ENCODE measurements around the gene AP1B1.
"Not testable (repeated sequence)": the region's sequence is repeated elsewhere in the genome, so short reads cannot be mapped to it uniquely, and the experiment has no call there.

DNA sequence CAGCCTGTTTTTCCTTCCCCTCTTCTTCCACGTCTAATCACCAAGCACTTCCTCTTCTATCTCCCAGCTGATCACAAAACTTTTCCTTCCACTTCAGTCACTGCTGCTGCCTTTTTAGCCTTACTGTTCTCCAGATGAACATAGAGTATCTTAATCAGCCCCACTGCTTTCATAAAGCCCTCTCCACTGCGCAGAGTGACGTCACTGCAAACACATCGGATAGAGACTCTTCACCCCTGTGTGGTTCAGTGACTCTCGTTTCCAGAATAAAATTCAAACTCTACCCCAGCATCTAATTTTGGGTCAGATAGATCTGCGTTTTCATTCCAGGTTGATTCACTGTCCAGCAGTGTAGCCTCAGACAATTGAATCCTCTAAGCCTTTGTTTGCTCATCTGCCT is 13.2 kb upstream of the AP1B1 start:
- TF ChIP-seq, protein P1, sequence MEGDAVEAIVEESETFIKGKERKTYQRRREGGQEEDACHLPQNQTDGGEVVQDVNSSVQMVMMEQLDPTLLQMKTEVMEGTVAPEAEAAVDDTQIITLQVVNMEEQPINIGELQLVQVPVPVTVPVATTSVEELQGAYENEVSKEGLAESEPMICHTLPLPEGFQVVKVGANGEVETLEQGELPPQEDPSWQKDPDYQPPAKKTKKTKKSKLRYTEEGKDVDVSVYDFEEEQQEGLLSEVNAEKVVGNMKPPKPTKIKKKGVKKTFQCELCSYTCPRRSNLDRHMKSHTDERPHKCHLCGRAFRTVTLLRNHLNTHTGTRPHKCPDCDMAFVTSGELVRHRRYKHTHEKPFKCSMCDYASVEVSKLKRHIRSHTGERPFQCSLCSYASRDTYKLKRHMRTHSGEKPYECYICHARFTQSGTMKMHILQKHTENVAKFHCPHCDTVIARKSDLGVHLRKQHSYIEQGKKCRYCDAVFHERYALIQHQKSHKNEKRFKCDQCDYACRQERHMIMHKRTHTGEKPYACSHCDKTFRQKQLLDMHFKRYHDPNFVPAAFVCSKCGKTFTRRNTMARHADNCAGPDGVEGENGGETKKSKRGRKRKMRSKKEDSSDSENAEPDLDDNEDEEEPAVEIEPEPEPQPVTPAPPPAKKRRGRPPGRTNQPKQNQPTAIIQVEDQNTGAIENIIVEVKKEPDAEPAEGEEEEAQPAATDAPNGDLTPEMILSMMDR (optimal IDR thresholded peaks at IDR 0.05 in 1 of 3, IDR thresholded peaks at IDR 0.05 in 1 of 3, conservative IDR thresholded peaks at IDR 0.05 in 1 of 3; ENCODE audit: extremely low read depth in 1 of 3, insufficient read depth in 2 of 3, low read length in 3 of 3), result not testable (repeated sequence)
- not testable (repeated sequence) for TF ChIP-seq EZH2 (IDR thresholded peaks at IDR 0.05; ENCODE audit: low read length)

Measured in keratinocyte (primary cell).